GM19043 (cell line): ENCODE results near the gene ANKRD34A.

ENCODE experiments used
- ATAC-seq: cut with Tn5 transposase; IDR thresholded peaks from one replicate; pipeline ENCODE4 v1.9.1; 2021; ENCODE audit warnings: low read depth; ENCODE audit not compliant: unreplicated experiment

Gene ANKRD34A

DNA sequence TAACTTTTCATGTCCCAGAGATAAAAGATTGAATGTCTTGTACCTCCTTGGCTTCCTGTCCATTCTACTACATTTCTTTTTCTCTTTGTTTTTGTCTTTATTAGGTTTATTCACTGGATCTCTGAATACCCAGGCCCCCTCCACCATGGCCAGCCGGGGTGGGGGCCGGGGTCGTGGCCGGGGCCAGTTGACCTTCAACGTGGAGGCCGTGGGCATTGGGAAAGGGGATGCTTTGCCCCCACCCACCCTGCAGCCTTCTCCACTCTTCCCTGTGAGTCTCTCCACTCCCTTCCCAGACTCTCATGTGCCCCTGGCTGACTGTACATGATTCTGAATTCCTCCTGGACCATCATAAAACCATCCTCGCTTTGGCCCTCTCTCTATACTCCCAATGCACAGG, 10.3 kb upstream of the ANKRD34A start:
- ATAC-seq = no peak

DNA sequence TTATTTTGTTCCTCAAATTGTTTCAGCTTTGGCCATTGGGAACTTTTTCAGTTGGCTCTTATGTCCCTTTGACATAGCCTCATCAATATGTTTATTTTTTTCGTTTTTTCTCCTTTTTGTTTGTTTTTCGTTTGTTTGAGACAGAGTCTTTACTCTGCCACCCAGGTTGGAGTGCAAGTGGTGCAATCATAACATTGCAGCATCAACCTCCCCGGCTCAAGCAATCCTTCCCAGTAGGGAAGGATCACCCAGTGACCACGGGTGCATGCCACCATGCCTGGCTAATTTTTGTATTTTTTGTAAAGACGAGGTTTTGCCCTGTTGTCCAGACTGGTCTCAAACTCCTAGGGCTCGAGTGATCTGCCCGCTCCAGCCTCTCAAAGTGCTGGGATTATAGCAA, 8.2 kb upstream of the ANKRD34A start:
- ATAC-seq = no peak

- ATAC-seq = no peak
Observed at GRCh38 chr1:145967288-145967687, 2.9 kb upstream of the ANKRD34A start.

DNA sequence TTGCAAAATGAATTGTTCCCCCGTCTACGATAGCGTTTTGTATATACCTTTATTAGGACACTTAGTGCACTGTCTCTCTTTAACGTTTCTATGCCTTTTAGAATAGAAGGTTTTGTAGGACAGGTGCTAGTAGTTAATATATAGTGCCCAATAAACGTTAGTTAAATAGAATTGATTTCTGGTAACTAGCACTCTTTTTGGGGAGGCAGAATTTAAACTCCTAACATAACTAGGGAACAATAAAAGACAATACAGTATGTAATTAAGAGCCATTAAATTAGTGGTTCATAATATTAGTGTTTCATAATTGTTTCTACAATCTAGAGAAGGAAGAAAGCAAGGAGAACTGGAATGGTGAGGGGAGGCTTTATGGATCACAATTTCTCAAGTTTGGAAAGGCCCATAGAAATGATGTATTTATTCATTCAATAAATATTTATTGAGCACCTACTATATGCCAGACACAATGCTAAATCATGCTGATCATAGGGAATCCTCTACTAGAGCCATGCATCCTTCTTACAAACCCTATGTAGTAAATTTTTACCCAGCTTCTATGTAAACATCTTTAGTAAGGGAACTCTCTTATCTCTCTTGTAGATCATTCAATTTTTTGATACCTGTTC, 857 bp upstream of the ANKRD34A start:
- ATAC-seq = no peak

DNA sequence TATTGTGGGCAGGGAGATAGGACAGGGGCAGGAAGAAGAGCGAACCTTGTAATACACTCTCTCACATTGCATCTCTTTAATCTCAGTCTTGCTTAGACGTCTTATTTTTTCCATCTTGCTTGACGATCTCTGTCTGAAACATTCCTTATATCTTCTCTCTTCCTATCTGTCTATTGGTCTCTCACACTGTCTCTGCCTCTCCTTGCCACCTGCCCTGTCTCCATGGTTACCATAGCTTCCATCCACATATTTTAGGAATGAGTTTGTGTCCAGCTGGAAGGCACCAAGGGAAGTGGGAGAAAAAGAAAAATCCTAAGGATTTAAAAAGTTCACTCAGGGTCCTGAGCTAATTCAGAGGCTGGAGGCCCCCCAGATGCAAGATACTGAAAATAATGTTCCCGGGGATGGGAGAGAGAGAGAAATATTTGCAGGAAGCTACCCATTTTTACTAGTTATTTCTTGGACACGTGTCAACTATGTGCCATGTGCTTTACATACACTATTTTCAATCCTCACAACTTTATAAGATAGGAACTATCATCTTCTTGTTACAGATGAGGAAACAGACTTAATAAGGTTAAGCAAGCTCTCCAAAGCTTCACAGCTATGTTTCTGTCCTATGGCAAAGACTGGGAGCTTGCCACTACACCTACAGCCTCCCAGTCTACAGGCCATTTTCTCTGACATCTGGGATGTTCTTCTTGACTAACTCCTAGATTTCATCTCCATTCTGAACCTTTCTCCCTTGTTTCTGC, 933 bp downstream of the ANKRD34A start:
- no peak for ATAC-seq

- ATAC-seq = no peak
Observed at GRCh38 chr1:145962157-145963102, 1.9 kb downstream of the ANKRD34A start.

- ATAC-seq = no peak
Observed at GRCh38 chr1:145961425-145962156, 2.8 kb downstream of the ANKRD34A start.

- no peak for ATAC-seq
Observed at GRCh38 chr1:145961109-145961424, 3.3 kb downstream of the ANKRD34A start.

DNA sequence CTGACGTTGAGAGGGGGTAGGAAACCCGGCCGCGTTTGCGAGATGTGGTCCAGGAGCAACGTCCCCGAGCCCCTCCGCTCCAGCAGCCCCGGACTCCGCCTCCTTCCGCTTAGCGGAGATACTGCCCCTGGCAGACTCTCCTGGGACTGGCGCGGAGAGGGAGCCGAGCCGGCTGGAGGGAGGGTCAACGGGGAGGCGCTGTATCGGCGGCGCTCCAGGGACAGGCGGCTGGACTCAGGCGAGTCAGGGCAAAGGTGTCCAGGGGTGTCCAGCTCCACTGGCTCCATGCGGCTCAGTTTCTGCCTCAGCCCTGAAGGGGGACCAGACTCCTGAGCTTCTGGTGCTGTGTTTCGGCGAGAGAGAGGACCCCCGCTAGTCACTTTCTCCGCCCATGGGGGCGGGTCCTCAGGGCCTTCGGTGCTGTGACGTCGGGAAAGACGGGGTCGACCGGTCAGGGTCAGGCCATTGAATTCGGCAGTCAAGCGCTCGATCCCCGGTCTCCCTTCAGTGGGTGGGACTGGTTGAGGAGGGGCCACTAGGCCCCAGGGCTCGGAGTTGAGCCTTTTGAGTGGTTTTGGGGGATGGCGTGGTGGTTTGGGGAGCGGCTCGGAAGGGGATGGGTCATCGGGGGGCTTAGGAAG, 3.8 kb downstream of the ANKRD34A start:
- no peak for ATAC-seq

GRCh38 chr1:145959957-145960467, 4.4 kb downstream of the ANKRD34A start:
- no peak for ATAC-seq

- no peak for ATAC-seq
Observed at GRCh38 chr1:145959333-145959732, 5.0 kb downstream of the ANKRD34A start.

DNA sequence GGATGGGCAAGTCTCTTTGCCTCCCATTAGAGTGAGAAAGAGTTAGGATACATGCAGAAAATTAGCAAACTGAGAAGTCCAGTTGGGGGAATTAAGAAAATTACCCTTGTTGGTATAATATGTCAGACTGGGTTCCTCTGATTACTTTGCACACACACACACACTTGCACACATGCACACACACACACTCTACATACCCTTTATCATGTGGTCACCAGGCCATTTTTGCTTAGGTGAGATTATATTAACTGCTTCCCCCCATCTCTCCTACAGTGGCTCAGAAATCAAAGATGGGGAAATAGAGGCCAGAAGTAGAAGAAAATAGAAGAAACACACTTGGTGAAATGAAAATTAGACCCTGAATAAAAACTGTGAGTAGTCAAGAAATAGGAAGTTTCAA, 5.6 kb downstream of the ANKRD34A start:
- ATAC-seq = no peak

DNA sequence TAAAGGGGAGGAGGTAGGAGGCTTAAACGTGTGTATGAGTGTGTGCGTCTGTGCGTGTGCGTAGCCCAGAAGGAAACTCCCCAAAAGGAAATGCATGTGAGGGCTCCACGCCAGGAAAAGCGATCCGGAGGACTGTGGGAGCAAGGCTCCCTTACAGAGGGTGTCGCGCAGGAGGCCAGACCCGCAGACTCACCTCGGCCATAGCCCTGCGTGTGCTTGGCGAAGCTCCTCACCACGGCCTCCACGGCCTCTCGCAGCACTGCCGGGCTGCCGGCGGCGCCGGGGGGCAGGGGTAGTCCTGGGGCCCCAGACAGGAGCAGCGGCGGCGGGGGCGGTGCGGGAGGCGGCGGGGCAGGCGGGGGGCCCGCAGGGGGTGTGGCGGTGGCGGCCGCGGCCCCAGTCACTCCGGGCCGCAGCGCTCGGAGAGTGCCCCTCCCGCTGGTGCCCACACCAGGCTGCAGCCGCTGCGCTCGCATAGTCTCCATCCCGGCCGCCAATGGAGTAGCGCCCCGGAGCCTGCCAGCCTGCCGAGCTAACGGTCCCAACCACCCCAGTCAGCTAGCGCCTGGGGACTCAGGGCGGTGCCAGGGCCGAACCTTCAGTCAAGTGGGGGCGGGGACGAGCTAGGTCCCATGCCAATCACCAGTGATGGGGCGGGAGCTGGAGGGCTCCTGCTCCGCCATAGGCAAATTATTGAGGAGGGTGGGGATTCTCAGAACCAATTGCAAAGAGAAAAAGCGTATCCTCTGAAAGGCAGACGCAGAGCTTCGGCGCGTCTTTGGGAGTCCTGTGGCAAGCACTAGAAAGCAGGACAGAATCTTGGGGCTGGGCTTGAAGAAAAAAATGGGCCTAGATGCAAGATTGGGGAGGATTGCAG, 6.7 kb downstream of the ANKRD34A start, which contains the start of gene LIX1L:
LIX1L (minus strand) TSS at position 575 of the 877 bp plus-strand sequence; CDS start at position 485, 90 bp downstream.
- peak; percentile 84 for ATAC-seq

GRCh38 chr1:145956781-145957442, 7.5 kb downstream of the ANKRD34A start:
- ATAC-seq = no peak

DNA sequence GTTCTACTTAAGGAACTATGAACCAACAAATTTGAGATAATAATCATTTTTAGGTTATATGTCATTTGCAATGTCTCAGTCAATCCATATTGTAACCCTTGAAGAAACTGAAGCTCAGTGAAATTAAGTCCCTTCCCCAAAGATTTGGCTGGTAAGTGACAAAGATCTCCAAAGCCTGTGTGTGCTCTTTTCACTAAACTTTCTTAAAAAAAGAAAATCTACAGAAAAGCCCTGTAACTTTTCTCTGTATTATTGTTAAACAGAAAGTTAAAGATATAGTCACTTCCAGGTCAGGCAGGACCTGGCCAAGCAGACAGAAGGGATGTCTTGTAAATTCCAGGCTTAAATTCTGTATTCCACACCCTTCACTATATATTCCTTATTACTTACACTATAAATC, 8.0 kb downstream of the ANKRD34A start:
- no peak for ATAC-seq

GRCh38 chr1:145955436-145955835, 8.9 kb downstream of the ANKRD34A start:
- no peak for ATAC-seq

- ATAC-seq = no peak
Observed at GRCh38 chr1:145953861-145954260, 10.5 kb downstream of the ANKRD34A start.

DNA sequence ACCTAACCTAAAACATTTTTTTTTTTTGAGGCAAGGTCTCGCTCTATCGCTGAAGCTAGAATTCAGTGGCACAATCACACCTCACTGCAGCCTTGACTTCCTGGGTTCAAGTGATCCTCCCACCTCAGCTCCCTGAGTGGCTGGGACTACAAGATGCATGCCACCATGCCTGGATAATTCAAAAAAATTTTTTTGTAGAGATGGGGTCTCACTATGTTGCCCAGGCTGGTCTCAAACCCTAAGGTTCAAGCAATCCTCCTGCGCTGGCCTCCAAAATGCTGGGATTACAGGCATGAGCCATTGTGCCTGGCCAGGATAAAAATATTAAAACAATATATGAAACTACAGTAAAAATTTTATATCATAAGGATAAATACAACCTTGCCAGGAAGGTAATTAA, 11.5 kb downstream of the ANKRD34A start:
- ATAC-seq = no peak
